Stimulated activated CD8-positive, alpha-beta memory T cell treated with anti-CD3 and anti-CD28 coated beads, Interleukin-7, amount 100 ng/mL, for 1 hour (primary cell): ENCODE data around the gene BCAS1.

Experiments
- DNase-seq, 2 donors: peaks; one replicate each; pipeline ENCODE4 v3.0.0-alpha.2; 2020; ENCODE audit warnings: low read depth in 2 of 2

The BCAS1 gene

GRCh38 chr20:53961527-53961926, 108.9 kb downstream of the BCAS1 start:
- DNase-seq = no peak

GRCh38 chr20:53960579-53961272, 109.7 kb downstream of the BCAS1 start:
- DNase-seq = no peak

DNA sequence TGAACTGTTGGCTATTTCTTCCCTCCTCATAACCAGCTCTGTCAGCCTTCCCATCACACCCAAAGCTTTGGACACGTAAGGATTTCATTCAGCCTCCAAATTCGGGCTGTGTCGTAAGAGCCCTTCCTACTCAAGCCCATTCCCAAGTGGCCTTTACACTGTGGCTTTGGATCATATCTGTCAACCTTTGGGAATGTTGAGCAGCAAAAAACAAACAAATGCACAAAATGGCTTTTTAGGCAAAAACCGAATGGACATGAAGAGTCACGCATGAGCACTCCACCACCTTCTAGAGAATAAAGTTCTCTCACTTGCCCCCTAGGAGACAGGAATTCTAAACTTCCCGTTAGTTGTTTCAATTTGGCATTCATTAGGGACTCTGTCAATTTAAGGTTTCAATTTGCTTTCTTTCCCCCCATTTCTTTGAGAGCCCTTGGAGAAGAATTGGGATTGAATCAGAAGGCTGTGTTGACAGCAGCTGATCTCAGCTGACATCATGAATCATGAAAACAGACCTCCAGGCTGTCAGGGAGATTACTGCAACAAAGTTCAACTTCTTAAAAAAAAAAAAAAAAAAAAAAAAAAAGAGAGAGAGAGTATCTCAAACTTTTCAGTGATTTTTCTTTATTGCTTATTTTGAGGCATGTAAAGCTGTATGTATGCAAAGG, 110.3 kb downstream of the BCAS1 start:
- no peak for DNase-seq

- no peak for DNase-seq
Measured at GRCh38 chr20:53958260-53958659, 112.1 kb downstream of the BCAS1 start.

DNA sequence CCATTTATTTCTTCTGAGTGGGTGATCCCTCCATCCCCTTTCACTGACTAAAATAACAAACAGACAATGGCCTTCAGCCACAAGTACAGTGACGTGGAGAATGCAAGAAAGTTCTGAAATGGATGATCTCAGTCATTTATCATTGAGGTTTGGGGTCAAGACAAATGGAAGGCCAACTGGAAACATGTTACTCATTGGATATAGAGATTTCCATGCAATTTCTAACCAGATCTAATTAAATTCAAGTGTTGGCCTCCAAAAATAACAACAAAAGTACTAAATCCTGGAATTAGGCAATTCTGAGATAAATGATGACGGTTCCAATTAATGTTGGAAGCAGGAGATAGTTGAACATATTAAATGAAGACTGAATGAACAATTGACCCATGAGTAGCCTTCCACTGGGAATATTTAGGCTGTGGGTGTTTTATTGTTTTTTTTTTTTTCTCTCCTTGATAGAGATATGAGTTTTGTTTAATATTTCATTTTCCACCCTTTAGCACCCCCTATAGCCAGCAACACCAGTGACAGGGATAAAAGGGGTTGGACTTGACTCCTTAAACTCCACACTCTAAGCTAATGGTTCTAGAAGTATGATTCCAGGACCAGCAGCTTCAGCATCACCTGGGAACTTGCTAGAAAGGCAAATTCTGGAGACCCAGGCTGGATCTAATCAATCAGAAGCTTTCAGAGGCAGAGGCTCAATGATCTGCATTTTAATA, 112.8 kb downstream of the BCAS1 start:
- DNase-seq = no peak

- DNase-seq = no peak
Measured at GRCh38 chr20:53956013-53956715, 114.2 kb downstream of the BCAS1 start.

DNA sequence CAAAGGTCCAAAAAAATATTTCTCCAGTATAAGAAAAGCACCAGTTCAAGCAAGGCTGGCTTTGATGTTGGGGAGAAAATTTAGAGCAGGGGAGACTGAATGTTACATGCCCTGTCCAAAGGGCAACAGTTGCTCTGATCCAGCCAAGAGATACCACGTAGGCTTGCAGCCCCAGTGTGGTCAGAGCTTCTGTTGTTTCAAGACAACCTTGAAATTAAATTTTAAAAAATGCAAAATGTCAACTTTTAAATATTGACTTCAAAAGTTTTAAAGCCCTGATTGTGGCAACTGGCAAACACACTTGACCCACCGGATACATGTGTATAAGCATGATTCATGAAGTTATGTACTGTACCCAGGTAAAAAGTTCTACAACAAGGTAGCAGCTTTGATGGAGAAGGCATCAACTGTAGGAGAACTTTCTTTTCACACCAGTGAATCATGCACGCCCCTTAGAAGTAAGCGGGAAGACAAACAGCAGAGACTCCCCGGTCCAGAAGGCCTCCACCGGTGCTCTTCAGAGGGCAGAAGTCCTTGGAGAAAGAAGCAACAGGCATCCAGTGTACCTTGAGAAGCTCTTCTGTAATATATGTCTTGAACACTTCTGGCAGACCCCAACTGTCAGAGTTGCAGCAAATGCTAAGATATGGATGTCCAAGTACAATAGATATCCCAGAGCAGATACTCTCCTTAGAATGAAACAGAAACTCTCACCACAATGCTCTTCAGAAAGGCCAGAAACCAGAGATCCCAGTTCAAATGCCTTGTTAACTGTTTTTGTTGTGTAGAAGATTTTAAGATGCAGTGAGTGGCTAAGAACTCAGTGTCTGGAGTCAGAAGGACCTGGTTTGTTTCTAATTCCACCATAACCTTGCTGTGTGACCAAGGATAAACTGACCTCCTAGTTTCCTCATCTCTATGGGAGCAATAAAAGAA, 115.4 kb downstream of the BCAS1 start:
- DNase-seq = no peak

- DNase-seq = no peak
Measured at GRCh38 chr20:53952528-53953096, 117.8 kb downstream of the BCAS1 start.

DNA sequence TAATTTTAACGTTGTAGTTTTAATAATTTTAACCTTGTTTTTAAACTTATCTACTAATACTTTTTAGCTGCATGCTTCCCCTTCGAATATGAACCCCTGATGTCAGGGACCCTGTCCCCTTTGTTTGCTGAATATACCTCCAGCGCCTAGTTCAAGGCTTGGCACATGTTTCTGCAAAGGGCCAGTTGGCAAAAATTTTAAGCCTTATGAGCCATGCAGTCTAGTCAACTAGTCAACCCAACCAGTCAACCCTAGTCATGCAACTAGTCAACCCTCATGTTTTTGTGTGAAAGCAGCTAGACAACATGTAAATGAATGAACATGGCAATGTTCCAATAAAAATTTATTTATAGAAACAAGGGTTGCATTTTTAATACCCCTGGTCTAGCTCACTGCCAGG, 119.8 kb downstream of the BCAS1 start:
- no peak for DNase-seq

GRCh38 chr20:53950031-53950430, 120.4 kb downstream of the BCAS1 start:
- DNase-seq = no peak

- DNase-seq = peak; percentile 59 to 63
Measured at GRCh38 chr20:53949319-53949839, 121.0 kb downstream of the BCAS1 start.

DNA sequence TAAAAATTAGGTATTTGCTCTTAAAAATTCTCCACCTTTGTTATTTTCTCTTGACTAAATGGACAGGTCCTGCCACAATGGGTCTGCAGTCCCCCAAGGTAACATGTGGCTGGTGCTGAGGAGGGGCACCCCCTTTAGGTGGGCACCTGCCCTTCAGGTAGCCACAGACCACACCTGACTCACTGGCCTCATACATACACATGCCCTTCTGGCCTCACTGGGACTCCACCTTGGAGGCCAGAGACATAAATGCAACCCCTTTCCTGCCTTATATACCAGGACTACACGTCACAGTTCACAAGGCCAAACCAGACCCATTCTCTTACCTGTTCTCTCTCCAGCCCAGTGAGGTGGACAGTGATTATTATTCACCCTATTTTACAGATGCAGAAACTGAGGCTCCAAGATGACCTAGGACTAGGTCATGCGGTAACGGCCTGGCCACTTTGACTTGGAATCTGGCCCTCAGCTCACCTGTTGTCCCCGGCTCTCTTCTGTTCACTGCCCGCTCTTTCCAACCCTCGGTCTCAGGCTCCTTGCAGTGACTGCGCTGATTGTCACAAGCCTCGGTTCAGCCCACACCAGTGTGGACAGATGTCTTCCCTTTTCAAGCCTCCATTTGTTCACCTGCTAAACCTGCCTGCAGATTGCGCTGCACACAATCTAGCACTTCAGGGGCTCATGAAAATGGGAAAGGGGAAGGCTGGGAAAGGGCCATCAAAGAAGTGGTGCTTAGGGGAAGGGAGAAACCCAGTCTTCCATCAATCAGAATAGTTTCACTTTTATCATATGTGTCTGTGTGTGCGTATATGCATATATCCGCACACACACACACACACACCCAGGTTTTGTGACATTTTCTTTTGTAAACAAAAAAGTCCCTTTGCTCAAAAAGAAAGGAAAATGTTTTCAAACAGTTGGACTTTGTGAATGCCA, 121.7 kb downstream of the BCAS1 start:
- no peak for DNase-seq

- DNase-seq = no peak
Measured at GRCh38 chr20:53947501-53948195, 122.7 kb downstream of the BCAS1 start.

- DNase-seq = no peak
Measured at GRCh38 chr20:53946106-53946505, 124.3 kb downstream of the BCAS1 start.

GRCh38 chr20:53945478-53945877, 124.9 kb downstream of the BCAS1 start:
- no peak for DNase-seq

DNA sequence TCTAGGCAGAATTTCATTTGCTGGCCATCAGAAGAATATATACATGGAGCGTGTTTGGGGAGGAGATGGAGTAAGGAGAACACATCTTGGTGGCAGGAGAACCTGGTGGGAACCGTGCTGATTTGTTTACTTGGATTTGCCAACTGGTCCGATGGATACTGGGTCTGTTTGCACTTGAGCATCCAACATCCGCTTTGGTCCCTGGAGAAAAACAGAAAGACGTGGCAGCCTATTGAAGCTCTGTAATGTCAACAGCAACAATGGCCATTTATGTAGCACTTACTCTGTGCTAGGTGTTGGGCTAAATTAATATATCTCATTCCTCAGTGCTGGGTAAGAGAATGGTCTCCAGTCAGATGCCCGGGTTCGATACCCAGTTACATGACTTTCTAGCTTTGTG, 125.6 kb downstream of the BCAS1 start:
- DNase-seq = no peak

DNA sequence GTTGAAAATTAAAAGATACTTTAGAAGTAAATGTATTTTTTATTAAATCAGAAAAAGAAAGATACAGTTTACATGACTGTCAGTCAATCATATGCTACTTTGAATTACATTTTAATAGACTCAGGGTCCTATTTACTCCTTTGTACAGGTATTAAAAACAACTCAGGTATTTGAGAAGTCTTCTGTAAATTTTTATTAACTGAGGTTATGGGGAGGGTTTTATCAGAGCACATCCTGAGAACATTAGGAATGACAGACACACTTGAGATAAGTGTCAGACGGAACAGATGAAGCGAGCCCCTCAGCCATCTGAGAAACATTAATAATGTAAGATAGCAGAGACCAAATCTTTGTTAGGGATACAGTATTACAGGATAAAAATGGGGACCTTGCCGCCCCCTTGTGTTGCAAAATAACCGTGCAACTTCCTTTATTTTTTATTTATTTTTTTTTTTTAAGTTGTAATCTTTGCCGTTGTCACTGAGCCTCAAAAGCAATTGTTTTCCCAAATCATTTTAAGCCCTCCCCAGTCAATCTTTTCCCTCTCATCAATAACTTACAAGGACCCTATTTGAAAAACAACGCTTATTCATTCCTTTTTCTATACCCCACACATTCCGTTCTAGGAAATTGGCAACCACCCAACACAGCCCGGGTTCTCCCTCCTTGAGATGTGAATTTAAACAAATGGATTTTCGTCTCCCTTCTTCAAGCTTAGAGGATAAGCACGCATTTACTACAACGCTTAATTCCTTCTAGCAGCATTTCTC, 126.7 kb downstream of the BCAS1 start:
- no peak for DNase-seq

GRCh38 chr20:53942973-53943372, 127.4 kb downstream of the BCAS1 start:
- DNase-seq = no peak
